Nucleus accumbens (tissue), 56 donors: ENCODE data around the gene TRIM62.

ENCODE experiments used
- DNase-seq, 56 donors: peaks; one replicate each; lab custom pipeline; 2025; lab: John Stamatoyannopoulos, UW

Gene TRIM62

DNA sequence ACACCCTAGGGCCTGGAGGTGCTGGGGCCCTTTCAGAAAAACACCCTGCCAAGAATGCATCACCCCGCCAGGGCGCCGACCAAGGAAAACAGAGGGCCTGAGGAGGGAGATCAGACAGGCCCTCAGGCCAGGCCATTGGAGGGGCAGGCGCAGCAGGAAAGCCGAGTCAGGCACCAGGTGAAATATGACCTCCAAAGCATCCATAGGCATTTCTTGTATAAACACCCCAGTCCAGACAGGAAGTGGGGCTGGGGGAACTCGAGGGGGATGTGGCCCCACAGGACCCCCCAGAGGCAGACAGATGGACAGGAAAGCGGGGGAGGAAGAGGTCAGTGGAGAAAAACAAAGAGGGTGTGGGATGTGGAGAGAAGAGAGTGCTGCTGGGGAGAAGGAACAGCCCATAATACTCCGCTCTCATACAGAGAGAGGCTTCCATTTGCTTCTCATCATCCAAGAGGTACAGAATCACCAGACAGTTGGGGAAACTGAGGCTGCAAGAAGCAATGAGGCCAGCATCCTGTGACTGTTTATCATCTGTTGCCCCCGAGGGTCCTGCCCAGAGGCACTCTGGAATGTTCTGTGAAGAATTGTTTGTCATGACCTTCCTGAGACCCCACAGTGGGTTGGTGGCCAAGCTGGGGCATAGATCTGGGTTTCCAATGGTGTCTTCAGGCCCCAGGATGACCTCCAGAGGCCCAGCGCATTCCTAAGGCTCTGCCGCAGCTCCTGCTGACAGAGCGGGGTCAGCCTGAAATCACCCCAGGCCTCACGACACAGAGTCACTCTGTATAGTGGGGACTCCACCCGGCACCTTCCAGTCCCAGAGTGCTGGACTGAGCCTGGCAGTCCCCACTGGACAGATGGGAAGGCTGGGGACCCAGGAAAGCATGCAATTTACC, 18.0 kb downstream of the TRIM62 start:
- no peak for DNase-seq

GRCh38 chr1:33162141-33162540, 19.7 kb downstream of the TRIM62 start:
- DNase-seq: no peak

DNA sequence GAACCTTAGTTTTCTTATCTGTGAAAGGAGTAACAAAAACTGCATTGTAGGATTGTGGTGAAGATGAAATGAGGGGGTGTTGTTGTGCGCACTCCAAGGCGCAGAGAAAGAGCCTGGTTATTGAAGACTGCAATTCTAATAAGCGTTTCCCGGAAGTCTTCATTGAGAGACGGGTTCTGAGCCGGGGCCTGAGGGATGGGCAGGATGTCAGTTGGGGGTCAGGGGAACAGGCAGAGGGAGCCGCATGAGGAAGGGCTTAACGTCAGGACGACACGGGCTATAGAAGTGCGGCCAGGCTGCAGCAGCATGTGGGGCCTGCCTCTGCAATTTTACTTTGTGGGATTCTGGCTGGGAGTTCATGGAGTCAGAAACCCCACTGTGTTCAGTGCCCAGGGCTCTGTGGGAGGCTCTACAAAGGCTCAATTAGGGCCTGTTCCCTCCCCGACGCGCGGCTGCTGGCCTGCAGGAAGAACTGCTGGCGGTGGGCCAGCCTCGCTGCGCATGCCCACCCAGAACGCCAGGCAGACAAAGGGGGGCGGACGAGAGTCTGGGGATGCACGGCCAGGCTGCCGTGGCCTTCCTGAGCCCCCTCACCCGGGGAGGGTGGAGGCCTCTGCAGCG, 20.7 kb downstream of the TRIM62 start:
- peak in 53 of 56 donors; percentile 22 to 88 (median 77) for DNase-seq

- no peak for DNase-seq
Observed at GRCh38 chr1:33159577-33159976, 22.3 kb downstream of the TRIM62 start.

- no peak for DNase-seq
Observed at GRCh38 chr1:33158366-33158765, 23.5 kb downstream of the TRIM62 start.

DNA sequence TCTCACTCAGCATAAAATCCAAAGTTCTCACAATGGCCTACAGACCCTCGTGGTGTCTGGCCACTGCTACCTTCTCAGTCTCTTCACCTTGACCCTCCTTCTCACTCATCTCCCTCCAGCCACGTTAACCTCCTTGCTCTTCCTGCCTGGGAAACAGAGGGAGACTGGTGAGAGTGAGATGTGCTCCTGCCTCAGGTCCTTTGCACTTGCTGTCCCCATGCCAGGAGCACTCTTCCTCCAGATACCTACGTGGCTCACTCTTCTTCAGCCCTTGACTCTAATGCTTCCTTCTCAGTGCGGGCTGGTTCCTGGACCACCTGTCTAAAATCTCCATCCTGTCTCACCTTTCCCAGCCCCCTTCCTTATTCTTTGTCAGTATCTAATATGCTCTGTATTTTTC, 24.7 kb downstream of the TRIM62 start:
- DNase-seq: no peak

- DNase-seq: no peak
Observed at GRCh38 chr1:33155877-33156538, 25.8 kb downstream of the TRIM62 start.

GRCh38 chr1:33153650-33154049, 28.2 kb downstream of the TRIM62 start:
- DNase-seq: no peak

GRCh38 chr1:33152685-33153432, 29.0 kb downstream of the TRIM62 start:
- peak in 51 of 56 donors; percentile 9 to 82 (median 65) for DNase-seq

DNA sequence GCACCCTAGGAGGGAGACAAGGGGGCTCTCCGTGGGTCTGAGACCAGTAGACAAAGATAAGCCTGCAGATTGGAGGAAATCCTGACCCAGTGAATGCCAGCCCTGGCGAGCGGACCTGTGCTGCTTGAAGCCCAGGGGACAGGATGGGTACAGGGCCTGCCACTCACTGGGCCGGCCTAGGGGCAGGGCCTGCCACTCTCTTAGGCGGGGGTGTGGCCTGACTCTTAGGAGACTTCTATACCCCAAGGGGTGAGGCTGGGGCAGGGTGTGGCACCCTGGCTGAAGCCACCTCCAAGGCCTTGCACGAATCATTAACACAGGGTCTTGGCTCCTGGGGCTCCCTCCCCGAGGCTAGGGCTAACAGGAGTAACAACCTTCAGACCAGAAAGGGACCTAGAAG, 30.7 kb downstream of the TRIM62 start:
- peak in 1 of 56 donors; percentile 20 for DNase-seq

GRCh38 chr1:33150522-33150921, 31.3 kb downstream of the TRIM62 start:
- no peak for DNase-seq

- DNase-seq: no peak
Observed at GRCh38 chr1:33149453-33150190, 32.2 kb downstream of the TRIM62 start.

- DNase-seq: no peak
Observed at GRCh38 chr1:33148615-33149014, 33.2 kb downstream of the TRIM62 start.

DNA sequence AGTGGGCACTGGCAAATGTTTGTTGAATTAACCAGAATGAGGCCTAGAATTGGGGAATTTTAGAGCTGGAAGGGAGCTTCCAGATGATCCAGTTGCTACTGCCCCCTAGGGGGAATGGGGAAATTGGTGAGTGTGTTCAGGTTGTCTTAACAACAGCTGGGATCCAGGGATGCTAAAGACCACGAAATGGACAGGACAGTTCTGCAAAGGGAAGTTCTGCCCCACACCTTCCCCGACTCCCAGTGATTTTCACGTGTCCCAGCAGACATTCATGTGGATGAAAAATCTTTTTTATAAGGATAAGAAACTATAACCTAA, 33.9 kb downstream of the TRIM62 start:
- no peak for DNase-seq

DNA sequence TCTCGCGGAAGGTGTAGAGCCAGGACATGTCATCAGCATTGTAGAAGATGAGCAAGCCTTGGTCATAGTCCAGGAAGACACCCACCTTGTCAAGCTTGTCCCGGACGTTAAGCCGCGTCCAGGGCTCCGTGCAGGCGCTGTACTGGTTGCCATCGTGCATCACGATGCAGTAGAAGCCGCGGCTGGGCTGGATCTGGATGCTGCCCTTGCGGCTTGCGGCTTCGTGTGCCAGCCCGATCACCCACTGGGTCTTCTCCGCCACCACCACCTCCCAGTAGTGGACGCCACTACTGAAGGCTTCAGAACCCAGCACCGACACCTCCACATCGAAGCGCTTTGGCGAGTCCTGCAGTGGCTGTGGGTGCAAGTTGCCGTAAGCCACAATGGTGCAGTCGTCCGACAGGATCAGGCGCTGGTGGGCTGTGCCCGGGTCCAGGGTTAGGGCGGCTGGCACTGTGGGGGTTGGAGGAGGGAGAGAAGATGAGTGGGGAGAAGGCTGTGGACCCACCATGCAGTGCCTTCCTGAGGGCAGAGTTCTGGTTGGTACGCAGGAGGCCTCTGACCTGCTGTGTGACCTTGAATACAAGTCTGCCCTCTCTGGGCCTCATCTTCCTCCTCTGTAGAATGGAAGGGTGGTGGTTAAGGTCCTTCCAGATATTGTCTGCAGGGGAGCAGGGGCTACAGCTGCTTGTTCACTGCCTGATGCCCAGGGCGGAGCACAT, 34.4 kb downstream of the TRIM62 start:
- DNase-seq: no peak

DNA sequence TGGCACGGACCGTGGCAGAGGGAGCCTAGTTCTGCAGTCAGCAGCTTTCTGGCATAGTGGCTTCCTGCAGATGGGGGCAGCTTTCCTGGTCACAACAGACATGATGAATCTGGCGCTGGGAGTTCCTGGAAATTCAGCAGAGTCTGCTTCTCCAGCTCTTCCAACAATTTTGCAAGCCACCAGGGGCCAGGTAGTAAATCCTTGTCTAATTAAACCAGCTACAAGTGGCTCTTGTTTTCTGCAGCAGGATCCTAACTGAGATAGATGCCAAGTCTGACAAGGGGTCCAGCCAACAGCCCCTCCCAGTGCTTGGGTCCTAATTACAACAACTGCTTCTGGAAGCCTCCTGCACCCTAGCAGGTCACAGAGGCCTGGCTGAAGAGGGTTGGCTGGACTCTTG, 35.8 kb downstream of the TRIM62 start:
- DNase-seq: no peak

DNA sequence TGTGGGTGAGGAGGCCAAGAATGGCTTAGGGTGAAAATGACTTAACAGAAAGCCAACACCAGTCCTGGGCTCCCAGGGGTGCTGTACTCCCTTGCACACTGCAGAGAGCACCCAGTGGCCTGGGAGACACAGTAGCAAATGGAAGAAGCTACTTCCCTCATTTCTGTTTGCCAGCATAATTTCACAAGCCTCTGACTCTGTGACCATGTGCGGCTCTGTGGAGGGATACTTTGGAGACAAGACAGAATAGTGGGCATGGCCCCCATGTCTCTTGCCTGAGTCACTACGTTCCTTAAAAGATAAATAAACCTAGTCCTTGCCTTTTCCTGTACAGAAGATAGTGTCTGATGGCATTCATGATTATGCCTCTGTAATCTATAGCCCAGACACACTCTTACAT, 38.1 kb downstream of the TRIM62 start:
- no peak for DNase-seq

GRCh38 chr1:33143176-33143575, 38.7 kb downstream of the TRIM62 start:
- no peak for DNase-seq

- no peak for DNase-seq
Observed at GRCh38 chr1:33142483-33143064, 39.3 kb downstream of the TRIM62 start.
